Ramos (cell line): ENCODE data around the gene KLHDC1.
"Not testable (repeated sequence)": the region's sequence is repeated elsewhere in the genome, so short reads cannot be mapped to it uniquely, and the experiment has no call there.

Source experiments
- in situ Hi-C: fragments of 300-500 bp; cut with MboI; formaldehyde crosslinking; loops from one replicate; pipeline ENCODE4 v1.14.3; 2022; ENCODE audit warnings: low sequenced_read_pairs; ENCODE audit not compliant: unreplicated experiment

The KLHDC1 gene, protein sequence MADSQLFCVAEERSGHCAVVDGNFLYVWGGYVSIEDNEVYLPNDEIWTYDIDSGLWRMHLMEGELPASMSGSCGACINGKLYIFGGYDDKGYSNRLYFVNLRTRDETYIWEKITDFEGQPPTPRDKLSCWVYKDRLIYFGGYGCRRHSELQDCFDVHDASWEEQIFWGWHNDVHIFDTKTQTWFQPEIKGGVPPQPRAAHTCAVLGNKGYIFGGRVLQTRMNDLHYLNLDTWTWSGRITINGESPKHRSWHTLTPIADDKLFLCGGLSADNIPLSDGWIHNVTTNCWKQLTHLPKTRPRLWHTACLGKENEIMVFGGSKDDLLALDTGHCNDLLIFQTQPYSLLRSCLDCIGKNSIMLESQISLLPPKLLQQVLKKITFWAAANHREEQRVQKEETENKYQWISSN

DNA sequence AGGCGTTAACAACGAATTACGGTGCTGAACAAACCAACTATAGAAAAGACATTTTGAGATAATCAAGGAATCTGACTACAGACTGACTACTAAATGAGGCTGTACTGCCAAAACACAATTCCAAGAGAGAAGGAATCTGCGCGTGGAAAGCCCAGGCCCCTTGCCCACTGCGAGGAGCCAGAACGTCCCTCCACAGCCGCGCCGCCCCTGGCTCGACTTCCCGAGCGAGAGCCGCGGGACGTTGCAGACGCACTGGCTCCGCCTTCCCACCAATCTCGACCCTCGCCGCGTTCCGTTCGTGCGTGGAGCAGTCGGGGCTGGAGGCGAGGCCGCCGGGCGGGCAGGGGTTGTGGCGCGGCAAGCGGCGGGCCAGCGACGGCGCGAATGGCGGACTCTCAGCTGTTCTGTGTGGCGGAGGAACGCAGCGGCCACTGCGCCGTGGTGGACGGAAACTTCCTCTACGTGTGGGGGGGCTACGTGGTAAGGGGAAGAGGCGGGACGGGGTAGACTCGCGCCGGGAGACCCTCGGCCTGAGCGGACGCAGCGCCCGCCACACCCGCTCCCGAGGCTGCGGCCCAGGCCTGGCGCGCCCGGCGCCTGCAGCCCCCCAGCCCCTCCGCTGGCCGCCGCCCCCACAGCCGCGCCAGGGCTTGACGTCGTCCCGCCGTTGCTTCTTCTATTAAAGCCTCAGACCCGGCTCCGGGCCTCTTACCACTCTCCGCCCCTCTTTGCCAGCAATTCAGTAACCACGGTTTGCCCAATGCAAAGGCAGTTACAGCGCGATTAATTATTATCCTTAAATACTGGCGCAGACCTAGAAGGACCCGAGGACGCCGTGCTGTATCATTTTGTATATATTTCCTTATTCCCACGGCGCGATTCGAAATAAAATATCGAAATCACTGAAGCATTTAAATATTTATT lies at the start of gene KLHDC1:
Gene KLHDC1 (plus strand): TSS at position 310 of the 924 bp plus-strand sequence. CDS start 75 bp downstream, at position 385.
- in situ Hi-C loops = no loop called here

DNA sequence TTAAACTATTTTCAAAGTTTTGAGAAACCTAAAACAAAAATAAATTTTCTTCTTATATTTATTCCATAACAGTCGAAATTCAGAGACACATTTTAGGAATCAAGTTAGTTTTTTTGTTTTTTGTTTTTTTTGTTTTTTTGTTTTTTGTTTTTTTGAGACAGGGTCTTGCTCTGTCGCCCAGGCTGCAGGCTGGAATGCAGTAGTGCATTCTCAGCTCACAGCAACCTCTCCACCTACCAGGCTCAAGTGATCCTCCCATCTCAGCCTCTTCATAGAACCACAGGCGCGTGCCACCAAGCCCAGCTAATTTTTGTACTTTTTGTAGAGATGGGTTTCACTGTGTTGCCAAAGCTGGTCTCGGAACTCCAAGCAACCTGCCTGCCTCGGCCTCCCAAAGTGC lies 39.4 kb upstream of the KLHDC1 start:
- in situ Hi-C loops = no loop called here

DNA sequence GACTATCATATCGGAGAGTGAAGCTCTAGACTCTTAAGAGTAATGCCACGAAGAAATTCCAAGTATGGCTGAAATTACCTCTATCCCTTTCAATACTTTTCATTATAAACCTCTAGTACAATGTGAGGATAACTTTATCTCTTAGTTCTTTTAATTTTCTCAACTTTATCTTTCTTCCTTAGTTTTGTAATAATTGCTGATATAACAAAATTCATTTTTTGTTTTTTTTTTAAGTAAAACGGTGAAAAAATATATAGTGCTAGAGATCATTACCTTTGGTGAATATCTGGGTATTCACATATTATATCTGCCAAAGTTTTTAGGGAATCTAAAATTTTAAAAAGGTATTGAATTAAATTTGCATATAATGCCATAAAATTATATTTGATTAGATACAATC lies 38.4 kb upstream of the KLHDC1 start:
- in situ Hi-C loops = no loop called here

DNA sequence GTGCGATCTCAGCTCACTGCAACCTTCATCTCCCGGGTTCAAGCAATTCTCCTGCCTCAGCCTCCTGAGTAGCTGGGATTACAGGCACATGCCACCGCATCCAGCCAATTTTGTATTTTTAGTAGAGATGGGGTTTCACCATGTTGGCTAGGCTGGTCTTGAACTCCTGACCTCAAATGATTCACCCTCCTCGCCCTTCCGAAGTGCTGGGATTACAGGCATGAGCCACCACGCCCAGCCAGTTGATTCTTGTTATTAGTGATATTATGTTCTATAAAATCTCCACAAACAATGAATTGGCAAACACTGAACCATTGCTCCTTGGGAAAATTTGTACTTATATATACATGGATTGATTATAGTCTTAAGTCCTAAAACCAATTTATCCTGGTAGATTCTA lies 35.4 kb upstream of the KLHDC1 start:
- in situ Hi-C loops = not testable (repeated sequence)

DNA sequence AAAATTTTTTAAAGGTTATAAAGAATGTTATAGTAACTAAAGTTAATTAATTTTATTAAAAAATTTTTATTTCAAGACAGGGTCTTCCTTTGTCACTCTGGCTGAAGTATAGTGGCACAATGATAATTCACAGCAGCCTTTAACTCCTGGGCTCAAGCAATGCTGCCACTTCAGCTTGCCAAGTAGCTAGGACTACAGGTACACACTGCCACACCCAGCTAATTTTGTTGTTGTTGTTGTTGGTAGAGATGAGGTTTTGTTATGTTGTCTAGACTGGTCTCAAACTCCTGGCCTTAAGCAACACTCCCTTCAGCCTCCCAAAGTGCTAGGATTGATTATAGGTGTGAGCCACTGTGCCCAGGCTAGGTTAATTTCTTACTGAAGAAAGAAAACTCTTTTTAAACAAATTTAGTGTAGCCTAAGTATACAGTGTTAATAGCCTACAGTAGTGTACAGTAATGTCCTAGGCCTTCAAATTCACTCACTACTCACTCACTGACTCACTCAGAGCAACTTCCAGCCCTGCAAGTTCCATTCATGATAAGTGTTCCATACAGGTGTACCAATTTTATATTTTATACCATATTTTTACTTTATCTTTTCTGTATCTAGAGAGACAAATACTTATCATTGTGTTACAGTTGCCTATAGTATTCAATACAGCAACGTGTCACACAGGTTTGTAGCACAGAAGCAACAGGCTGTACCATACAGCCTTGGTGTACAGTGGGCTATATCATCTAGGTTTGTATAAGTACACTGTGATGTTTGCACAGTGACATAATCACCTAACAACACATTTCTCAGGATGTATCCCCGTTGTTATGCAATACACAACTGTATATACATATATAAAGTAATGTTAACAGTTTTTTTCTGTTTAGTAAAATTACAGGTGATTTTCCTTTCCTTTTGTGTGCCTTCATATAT lies 33.1 kb upstream of the KLHDC1 start:
- in situ Hi-C loops = no loop called here

DNA sequence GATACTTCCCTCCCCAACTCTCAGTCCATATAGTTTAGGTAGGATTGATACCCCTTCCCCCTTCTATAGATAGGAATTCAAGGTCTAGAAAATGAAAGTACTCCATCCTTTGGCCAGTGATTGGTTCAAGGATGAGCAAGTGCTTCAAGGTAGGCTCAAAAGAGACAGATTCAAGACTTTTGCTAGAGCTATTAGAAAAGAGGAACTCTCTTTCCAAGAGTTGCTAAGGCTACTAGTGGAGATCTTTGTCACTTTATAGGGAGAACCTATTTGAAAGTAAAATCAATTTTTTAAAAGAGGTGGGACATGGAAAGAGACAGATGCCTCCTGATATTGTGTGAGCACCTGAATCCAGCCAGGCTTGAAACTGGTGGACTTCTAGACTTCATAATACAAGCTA lies 22.4 kb upstream of the KLHDC1 start:
- in situ Hi-C loops = no loop called here

DNA sequence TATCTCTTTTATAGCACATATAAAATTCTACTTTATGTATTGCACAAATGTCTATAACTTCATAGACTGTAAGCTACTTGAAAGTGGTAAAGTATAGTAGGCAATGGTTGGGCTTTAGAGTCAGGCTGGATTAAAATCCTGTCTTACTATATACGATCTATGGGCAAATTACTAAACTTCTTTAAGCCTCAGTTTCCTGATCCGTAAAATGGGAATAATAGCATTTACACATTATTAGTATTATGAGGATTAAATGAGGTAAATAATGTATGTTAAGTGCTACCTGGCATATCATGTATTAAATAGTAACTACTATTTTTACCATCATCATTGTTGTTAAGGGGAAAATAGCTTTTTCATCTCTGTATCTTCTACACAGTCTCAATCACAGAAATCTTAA lies 19.3 kb upstream of the KLHDC1 start:
- in situ Hi-C loops = no loop called here

DNA sequence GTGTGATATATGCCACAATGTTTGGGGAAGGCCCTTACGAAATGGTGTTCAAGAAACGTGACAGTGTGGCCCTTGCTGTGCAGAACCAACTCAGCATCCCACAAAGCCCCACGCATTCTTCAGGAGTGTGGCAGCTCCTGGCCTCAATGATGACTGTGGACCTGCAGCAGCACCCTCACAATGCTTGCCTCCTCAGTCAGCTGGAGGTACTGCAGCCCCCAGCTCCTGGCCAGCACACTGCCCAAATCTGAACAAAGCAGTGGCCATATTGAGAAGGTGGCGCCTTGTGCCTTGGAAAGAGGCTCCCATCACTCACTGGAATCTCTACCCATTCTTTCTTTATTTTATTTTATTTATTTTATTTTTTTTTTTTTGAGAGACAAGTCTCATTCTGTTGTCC lies 15.3 kb upstream of the KLHDC1 start:
- in situ Hi-C loops = no loop called here

DNA sequence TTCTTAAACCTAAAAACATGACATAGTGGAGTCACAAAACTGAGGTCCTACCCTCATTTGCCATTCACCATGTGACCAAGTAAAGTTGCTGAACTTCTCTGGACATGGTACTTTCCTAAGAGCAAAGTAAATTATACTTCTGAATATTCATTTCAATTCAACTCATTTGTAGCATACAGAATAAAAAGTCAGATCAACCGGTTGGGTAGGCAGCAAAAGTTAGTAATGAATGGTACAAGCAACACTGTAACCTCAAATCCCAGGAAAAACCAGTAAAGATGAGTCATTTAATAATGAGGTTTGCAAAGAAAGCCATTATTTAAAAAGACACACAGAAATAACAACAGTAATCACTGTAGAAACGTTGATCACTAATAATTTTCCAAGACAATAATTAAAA lies 13.6 kb upstream of the KLHDC1 start:
- in situ Hi-C loops = no loop called here

DNA sequence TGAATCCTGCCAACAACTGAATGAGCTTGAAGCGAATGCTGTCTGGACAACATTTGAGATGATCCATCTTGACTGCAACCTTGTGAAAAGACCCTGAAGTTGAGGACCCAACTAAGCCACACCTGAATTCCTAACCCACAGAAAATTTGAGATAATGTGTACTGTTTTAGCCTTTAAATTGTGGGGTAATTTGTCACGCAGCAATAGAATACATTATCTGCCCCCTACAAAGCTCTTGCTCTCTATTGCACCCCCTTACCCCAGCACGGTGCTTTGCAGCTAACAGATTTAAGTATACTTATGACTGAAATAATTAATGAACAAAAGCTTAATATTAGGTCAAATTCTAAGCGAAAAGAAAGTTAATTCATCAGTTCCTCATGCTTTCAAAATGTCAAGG lies 6.5 kb upstream of the KLHDC1 start:
- in situ Hi-C loops = no loop called here

DNA sequence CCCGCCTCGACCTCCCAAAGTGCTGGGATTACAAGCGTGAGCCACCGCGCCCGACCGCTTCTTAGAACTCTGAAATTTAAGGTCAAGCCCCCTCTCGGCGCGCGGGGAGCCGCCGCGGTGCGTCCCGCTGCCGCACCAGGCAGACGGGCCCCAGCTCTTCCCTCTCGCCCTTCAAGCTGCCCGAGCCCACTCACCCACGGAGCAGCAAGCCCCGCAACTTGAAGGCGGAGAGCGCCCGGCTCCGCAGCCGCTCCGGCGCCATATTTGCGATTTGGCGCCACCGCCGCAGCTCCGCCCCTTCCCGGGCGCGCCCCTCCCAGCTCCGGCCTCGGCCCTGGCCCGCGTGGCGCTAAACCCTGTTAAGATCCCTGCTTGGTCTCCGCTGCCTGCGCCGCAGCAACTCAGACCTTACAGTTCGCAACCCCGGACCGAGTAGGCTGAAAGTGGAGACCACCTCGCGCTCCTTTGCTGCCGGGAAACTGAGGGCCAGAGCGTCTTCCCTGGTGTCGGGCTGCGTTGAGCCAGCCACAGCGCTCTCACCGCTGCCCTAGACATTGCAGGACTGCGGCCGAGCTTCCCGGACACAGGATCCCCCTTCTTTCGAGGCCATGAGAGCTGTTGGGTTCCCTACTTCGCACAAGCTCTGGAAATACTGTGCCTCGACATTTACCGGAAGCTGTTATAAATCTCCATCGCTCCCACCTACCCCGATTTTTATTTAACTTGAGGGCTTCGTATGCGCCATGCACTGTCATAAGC lies 4.8 kb upstream of the KLHDC1 start, which contains the start of gene POLE2:
Gene POLE2 (minus strand): TSS at position 273 of the 759 bp plus-strand sequence. CDS start 11 bp downstream, at position 262.
- in situ Hi-C loops = no loop called here

DNA sequence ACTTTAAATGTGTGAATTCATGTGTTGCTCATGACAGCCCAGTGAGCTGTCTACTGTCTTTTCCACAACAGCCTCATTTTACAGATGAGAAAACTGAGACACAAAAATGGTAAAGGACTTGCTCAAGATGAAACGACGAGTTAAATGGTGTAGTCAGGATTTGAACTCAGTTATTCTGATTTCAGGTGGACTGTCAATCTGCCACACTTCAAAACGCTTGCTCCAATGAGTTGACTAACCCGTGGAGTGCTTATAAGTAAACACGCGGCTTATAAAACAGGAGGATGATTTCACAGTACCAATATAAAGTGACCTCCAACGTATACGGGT lies 4.3 kb upstream of the KLHDC1 start:
- in situ Hi-C loops = no loop called here

DNA sequence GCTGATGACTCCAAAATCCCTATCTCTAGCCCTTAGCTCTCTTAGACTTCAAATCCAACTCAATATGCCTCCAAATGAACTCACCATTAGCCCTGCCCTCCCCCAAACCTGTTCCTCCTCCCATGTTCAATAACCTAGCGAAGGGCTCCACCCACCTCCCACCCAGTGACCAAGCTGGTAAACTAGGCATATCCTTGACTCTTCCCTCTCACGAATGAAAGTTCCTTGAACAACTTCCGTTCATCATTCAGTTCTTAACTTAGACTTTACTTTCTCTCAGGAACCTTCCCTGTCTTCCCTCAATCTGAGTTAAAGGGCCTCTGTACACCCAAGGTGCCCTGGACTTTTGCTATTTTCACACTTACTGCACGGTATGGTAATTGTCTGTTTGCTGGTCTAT lies 1.9 kb upstream of the KLHDC1 start:
- in situ Hi-C loops = no loop called here

DNA sequence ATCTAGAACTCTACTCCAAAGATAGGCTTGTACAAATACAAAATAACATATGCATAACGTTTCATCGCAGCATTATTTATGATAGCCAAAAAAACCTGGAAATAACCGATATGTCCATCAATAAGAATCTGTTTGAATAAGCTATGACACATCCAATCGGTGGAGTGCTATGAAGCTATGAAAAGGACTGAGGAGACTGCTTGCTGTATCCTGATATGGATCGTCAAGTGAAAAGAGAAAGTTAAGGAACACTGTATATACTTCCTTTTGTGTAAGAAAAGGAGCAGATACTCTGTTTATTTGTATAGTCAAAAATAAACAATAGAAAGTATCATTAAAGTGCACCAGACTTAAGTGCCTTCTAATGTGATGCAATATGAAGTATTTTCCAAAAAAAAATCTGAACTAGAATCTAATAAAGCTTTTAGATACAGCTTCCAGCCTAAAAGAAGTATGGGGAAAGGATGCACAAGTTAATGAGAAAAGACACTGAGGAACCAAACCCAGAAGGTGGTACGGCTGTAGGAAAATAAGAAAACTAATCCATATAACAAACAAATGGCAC lies 645 bp upstream of the KLHDC1 start:
- in situ Hi-C loops = no loop called here

DNA sequence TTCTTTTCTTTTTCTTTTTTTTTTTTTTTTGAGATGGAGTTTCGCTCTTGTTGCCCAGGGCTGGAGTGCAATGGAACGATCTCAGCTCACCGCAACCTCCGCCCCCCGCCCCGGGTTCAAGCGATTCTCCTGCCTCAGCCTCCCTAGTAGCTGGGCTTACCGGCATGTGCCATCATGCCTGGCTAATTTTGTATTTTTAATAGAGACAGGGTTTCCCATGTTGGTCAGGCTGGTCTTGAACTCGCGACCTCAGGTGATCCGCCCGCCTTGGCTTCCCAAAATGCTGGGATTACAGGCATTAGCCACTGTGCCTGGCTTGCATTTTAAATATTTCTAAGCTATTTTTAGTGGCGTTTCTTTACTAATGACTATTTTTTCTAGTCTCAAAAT lies 810 bp downstream of the KLHDC1 start:
- in situ Hi-C loops = not testable (repeated sequence)

DNA sequence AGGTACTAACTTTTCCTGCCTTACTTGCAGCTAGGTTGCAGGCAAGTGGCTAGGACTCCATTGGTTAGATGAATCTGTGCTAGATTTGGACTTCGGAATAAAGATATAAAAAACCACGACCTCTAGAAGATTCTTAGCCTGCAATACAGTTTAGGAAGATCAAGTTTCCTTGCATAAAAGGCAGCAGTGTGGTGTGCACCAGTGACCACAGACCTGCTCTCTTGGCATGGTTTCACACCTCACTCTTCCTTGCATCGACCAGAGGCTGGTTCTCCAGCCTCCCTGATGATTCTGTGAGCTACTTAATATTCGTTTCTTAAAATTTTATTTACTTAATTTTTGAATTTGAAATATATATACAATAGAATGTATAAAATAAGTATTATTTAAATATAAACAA lies 9.8 kb downstream of the KLHDC1 start:
- in situ Hi-C loops = no loop called here

DNA sequence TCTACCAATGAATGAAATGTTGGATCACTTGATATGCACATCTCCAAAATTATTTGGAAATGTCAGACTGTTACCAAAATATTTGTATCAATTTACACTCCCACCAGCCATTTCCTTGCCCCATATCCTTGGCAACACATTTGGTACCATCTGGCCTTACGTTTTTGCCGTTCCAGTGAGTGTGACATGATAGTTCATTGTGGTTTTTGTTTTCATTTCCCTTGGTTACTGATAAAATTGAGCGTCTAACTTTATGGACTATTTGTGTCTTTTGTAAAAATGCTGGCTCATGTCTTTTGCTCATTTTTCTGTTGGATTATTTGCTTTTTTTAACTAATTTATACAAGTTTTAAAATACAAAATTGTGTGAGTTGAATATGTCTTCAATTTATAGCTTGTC lies 11.0 kb downstream of the KLHDC1 start:
- in situ Hi-C loops = no loop called here

DNA sequence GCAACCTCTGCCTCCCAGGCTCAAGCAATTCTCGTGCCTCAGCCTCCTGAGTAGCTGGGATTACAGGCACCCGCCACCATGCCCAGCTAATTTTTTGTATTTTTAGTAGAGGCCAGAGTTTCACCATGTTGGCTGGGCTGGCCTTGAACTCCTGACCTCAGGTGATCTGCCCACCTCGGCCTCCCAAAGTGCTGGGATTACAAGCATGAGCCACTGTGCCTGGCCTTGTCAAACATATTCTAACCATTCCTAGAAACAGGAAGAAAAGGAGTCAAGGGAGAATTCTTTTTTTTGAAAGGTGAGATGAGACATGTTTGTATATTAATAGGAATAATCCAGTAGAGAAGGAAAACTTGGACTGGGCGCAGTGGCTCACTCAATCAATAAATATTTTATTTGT lies 11.6 kb downstream of the KLHDC1 start:
- in situ Hi-C loops = not testable (repeated sequence)

DNA sequence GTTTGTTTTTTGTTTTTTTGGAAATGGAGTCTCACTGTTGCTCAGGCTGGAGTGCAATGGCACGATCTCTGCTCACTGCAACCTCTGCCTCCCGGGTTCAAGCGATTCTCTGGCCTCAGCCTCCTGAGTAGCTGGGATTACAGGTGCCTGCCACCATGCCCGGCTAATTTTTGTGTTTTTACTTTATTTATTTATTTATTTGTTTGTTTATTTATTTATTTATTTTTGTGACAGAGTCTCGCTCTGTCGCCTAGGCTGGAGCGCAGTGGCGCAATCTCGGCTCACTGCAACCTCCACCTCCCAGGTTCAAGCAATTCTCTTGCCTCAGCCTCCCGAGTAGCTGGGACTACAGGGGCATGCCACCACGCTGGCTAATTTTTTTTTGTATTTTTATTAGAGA lies 18.1 kb downstream of the KLHDC1 start:
- in situ Hi-C loops = not testable (repeated sequence)
